GM20000 (cell line): ENCODE data around the gene CLK3.

Experiments used
- DNase-seq: peaks from one replicate; pipeline ENCODE4 v3.0.0; 2012; ENCODE audit warnings: low spot score
- CTCF ChIP-seq: IDR thresholded peaks from 2 replicates; pipeline ENCODE4 v1.5.1; 2012; ENCODE audit warnings: mild to moderate bottlenecking, control low read depth; ENCODE audit errors: extremely low read depth, missing control alignments

CLK3 gene

DNA sequence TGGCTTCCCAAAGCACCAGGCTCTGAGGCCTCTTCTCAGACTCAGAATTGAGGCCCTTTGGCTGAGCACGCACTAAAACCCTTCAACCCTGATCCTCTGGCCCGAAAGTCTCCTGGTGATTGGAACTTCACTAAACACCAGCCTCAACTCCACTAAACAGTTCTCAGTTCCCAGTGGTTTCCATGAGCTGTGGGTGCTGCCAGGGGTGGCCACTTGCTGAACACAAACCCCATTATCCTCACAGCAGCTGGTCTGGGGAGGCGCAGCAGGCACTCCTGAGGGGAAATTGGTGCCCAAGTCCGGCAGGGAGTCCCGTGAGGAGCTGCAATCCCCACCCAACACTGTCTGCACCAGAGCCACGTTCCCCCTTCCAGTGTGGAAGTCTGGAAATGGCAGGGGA, 3.8 kb upstream of the CLK3 start:
- DNase-seq, result no peak
- TF ChIP-seq CTCF, result no peak

DNA sequence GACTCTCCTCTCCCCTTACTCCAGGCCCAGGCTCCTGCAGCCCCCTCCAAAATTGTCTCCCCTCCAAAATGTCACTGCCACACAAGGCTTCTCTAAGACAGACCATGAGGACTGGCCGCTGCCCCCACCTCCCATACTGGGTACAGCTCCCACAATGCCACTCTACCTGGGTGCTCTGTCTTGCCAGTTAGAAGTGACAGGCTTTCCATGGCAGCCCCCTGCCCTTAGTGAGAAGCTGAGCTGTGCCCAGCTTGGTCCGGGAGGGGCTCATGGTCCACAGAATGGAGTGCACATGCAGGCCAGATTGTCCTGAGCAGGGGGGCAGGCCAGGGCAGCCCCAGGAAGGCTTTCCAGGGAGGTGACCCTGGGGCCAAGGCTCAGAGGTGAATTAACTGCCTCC, 3.0 kb upstream of the CLK3 start:
- TF ChIP-seq CTCF, result no peak
- DNase-seq, result no peak

- no peak for TF ChIP-seq CTCF
- no peak for DNase-seq
Measured at GRCh38 chr15:74613089-74613952, 2.3 kb upstream of the CLK3 start.

- no peak for DNase-seq
- TF ChIP-seq CTCF, result no peak
Measured at GRCh38 chr15:74613953-74614743, 1.5 kb upstream of the CLK3 start.

DNA sequence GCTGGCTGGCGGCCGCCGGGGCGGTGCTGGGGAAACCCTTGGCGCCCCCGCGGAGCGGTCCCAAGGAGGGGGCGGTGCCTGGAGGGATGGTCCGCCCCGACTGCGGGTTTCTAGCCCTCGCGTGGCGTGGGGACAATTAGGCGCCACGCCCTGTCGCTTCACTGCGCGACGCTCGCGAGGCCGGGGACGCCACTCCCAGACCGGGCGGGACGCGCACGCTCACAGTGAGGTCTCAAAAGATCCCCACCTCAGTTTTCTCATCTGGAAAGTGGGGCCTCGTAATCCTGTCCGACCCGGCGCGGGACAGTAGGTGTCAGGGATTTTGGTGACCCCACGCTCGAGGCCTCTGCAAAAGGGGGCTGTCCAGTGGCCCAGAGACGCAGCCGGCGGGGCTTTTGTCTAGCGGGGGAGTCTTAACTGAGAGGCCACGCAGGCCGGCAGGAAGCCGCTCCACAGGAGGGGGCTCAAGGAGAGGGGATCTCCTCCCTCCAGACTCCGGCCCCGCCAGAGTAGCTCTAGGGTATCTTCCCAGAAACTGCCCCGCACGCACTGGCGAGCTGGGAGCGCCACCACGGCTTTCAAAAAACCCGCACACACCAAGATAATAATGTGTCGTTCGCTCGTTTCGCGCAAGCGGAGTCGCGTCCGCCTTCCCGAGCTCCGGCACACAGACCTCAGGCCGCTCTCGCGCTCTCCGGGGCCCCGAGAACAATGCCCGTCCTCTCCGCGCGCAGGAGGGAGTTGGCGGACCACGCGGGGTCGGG, 710 bp upstream of the CLK3 start:
- TF ChIP-seq CTCF, result no peak
- DNase-seq, result peak; percentile 98

GRCh38 chr15:74616366-74616939, 817 bp downstream of the CLK3 start:
- peak; percentile 53 for DNase-seq
- no peak for TF ChIP-seq CTCF
